ENCODE data around the gene HEXIM1. TPM values are rescaled to one million over a fixed set of nuclear protein-coding genes. Genes with fewer than 3 reads are reported as not detected.

The HEXIM1 gene
- total RNA-seq, 1 donor from 2014 or later: 10.2 TPM

- H3K36me3 Mint-ChIP-seq: peaks cover 2% of the 10 kb centered on the region
- no peak overlapping the region for H3K27ac Mint-ChIP-seq
- Histone ChIP-seq H2AFZ (replicated peaks) (no peak overlapping the region), H3K36me3 (no peaks in the 10 kb centered on the region), H3F3A (ENCODE audit: low read depth) (peaks cover 28% of the 10 kb centered on the region), H3K4me1 (peaks cover 11% of the 10 kb centered on the region), H3K79me2 (ENCODE audit: low read depth) (no peaks in the 10 kb centered on the region), H3K27ac (no peak overlapping the region), H3K4me2 (no peak overlapping the region), H3K9me3 (ENCODE audit: low read depth) (no peaks in the 10 kb centered on the region), H3K9ac (no peak overlapping the region), H3K27me3 (no peaks in the 10 kb centered on the region), H3K4me3 (no peak overlapping the region), H4K20me1 (ENCODE audit: low read depth) (peaks cover 5% of the 10 kb centered on the region)
- H3K9me3 Mint-ChIP-seq: no peaks in the 10 kb centered on the region
- H3K27me3 Mint-ChIP-seq (ENCODE audit: insufficient read depth, low read depth): peaks cover 16% of the 10 kb centered on the region
- DNase-seq (ENCODE audit: low spot score): no peak
- H3K4me3 Mint-ChIP-seq: no peak overlapping the region
- peaks cover 21% of the 10 kb centered on the region for H3K4me1 Mint-ChIP-seq
- no peak for TF ChIP-seq CTCF (IDR thresholded peaks at IDR 0.05)
- TF ChIP-seq EZH2phosphoT487 (IDR thresholded peaks at IDR 0.05): no peak
These were observed 19.3 kb upstream of the HEXIM1 start for GRCh38 chr17:45128989-45129388.

DNA sequence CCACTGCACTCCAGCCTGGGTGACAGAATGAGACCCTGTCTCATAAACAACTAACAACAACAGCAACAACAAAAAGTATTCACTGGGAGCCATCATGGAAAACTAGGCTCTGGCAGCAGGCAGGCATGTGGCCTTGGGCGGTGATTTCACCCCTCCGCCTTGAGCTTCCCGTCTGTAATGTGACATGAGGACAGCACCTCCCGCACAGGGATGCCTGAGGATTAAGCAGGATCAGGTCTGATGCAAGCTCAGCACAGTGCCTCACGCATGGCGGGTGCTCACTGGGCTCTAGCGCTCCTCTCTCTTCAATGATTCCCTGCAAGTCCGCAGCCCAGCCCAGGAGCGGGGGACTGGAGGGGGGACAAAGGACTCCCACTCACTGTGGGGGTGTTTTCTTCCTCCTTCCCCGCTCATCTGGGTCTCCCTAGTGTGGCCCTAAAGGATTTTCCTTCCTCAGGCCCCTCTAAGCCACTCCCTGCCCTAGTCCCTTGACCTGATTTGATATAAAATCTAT, 18.8 kb upstream of the HEXIM1 start:
- no peak for TF ChIP-seq CTCF (IDR thresholded peaks at IDR 0.05)
- TF ChIP-seq EZH2phosphoT487 (IDR thresholded peaks at IDR 0.05): no peak
- TF ChIP-seq EZH2 (IDR thresholded peaks at IDR 0.05): no peak
- peak; percentile 70 for DNase-seq (ENCODE audit: low spot score)
- Mint-ChIP-seq H3K9me3 (no peaks in the 10 kb centered on the region), H3K4me3 (no peak overlapping the region), H3K27me3 (ENCODE audit: insufficient read depth, low read depth) (peaks cover 16% of the 10 kb centered on the region), H3K27ac (peak overlapping the region; percentile 29), H3K4me1 (peaks cover 21% of the 10 kb centered on the region), H3K36me3 (peaks cover 2% of the 10 kb centered on the region)
- Histone ChIP-seq H3K4me2 (no peak overlapping the region), H3K36me3 (no peaks in the 10 kb centered on the region), H3K9ac (no peak overlapping the region), H3F3A (ENCODE audit: low read depth) (peaks cover 30% of the 10 kb centered on the region), H3K79me2 (ENCODE audit: low read depth) (no peaks in the 10 kb centered on the region), H3K4me3 (no peak overlapping the region), H3K9me3 (ENCODE audit: low read depth) (no peaks in the 10 kb centered on the region), H3K4me1 (peaks cover 11% of the 10 kb centered on the region), H3K27me3 (no peaks in the 10 kb centered on the region), H2AFZ (replicated peaks) (no peak overlapping the region), H3K27ac (no peak overlapping the region), H4K20me1 (ENCODE audit: low read depth) (peaks cover 5% of the 10 kb centered on the region)

DNA sequence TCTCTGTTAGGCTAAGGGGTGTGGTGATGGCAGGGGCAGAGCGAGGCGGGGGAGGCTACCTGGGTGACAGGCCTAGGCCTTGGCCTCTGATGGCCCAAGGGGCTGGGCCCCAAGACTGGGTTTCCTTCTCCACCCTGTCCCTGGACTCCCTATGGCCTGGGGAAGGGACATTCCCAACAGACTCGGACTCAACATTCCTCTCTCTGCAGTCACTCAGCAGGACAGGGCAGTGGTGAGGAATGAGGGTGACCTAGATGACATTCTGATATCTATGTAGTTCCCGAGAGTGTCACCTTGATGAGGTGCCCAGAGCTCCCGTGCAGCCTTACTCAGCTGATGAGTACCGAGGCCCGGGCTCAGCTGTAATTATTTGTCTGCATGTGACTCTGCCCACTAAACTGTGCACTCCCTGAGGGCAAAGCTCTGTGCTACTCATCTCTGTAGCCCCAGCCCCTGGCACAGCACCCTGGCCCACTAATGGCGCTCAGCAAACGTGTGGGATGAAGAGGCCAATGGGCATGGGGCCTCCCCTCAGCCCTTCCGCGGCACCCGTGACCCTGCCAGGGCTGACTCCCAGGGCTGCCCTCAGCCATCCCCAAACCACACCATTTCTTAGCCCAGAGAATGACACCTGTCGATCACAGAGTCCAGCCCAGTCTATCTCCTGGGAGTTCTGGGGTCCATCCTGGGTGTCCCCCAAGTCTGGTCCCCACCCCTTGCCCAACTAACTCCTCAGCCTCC, 18.2 kb upstream of the HEXIM1 start:
- Histone ChIP-seq H3K79me2 (ENCODE audit: low read depth) (no peaks in the 10 kb centered on the region), H3K27ac (no peak overlapping the region), H4K20me1 (ENCODE audit: low read depth) (peaks cover 5% of the 10 kb centered on the region), H3K4me3 (no peak overlapping the region), H3K9me3 (ENCODE audit: low read depth) (no peaks in the 10 kb centered on the region), H3K36me3 (no peaks in the 10 kb centered on the region), H3F3A (ENCODE audit: low read depth) (peaks cover 30% of the 10 kb centered on the region), H3K4me2 (no peak overlapping the region), H3K4me1 (peaks cover 11% of the 10 kb centered on the region), H3K27me3 (no peaks in the 10 kb centered on the region), H3K9ac (no peak overlapping the region), H2AFZ (replicated peaks) (no peak overlapping the region)
- no peak overlapping the region for H3K27ac Mint-ChIP-seq
- peaks cover 2% of the 10 kb centered on the region for H3K36me3 Mint-ChIP-seq
- peak overlapping the region; percentile 44 for H3K4me3 Mint-ChIP-seq
- H3K9me3 Mint-ChIP-seq: peaks cover under 1% of the 10 kb centered on the region
- peaks cover 16% of the 10 kb centered on the region for H3K27me3 Mint-ChIP-seq (ENCODE audit: insufficient read depth, low read depth)
- no peak for DNase-seq (ENCODE audit: low spot score)
- peaks cover 18% of the 10 kb centered on the region for H3K4me1 Mint-ChIP-seq
- TF ChIP-seq EZH2 (IDR thresholded peaks at IDR 0.05) (no peak), CTCF (IDR thresholded peaks at IDR 0.05) (no peak), EZH2phosphoT487 (IDR thresholded peaks at IDR 0.05) (no peak)
